Raji (cell line): ENCODE measurements around the gene CTIF.

Experiments used
- POLR2A ChIP-seq: IDR thresholded peaks from 2 replicates; pipeline ENCODE4 v1.6.1; 2011; ENCODE audit warnings: low read depth, low read length, control low read depth; ENCODE audit not compliant: insufficient read depth

CTIF gene

DNA sequence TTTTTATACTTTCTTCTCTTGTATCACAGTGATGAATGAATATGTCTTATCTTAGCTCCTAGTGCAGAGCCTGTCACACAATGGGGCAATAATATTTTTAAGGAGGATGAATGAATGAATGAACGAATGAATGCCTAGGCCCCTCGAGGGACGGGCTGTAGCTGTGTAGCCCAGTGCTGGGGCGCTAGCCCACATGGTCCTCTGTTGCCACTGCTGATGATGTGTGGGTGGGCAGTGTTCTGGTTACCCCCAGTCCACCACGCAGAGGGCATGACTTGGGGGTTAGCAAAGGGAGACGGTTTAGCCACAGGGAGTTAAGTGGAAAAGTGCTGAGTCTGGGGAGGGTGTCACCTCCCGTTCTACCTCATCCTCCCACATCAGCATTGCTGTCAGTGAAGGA lies 277.7 kb downstream of the CTIF start:
- TF ChIP-seq POLR2A = no peak

DNA sequence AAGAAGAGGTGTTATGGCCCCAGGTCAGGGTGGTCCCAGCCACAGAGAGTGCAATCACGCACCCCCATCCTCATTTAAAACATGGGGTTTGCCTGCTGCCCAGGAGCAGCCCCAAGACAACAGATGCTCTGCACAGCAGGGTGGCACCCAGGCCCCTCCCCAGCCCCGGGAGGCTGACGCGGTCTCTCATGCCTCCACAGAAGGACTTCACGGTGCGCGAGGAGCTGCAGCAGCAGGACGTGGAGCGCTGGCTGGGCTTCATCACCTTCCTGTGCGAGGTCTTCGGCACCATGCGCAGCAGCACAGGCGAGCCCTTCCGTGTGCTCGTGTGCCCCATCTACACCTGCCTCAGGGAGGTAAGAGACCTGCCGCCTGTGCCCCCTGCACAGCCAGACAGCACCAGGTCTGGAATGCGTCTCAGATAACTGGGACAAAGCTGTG lies 278.2 kb downstream of the CTIF start:
- no peak for TF ChIP-seq POLR2A

DNA sequence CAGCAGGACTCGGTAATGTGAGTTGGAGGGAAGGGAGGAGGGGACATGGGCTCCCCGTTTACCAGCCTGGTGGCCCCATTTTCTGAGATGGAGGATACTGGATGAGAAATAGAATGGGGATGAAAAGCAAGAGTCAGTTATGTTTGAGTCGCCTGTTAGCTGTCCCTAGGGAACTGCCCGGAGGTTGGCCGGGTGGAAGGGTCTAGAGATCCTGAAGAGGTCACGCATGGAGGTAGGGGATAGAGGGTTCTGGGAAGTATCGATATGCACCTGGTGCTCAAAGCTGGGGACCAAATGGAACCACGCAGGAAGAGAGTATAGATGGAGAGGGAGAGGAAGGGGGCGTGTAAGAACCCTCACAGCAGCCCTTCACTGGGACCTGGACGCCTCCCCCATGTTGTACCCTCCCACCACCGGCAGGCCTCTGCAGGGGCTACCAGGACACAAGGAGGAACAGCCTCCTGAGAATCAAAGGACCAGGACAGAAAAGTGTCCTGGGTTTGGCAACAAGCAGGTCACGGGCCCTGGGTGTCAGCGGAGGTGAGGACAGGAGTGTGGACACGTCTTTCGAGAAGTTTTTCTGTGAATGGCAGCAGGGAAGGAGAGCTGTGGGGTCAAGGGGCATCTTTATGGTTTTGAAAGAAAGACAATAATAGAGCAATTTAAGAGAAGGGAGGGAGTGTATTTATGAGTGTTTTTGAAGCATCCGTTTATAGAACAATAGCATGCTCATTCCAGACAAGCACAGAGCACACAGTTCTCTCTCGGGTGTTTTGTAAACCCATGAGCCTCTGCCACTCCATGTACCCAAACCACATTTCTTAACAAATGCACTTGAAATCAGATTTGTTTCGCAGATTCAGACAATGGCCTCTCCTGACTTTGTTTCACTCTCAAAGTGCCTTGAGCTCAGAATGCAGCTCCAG lies 279.8 kb downstream of the CTIF start:
- no peak for TF ChIP-seq POLR2A

DNA sequence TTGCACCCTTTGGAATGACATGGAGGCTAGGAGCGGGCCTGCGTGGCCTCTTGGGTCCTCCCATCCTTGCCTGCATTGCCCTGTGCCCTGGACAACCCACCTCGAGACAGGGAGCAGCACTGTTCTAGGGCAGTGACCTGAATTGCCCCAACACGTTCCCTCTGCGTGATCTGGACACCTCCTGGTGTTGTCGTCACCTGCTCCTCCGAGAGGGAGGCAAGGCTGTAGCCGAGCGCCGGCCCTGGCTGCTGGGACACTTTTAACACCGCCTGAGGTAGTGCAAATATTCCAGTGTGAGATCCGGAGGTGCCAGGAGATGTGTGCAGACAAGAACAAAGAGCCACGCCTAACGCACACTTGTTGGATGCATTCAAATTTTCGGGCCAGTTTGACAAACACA lies 280.4 kb downstream of the CTIF start:
- no peak for TF ChIP-seq POLR2A

DNA sequence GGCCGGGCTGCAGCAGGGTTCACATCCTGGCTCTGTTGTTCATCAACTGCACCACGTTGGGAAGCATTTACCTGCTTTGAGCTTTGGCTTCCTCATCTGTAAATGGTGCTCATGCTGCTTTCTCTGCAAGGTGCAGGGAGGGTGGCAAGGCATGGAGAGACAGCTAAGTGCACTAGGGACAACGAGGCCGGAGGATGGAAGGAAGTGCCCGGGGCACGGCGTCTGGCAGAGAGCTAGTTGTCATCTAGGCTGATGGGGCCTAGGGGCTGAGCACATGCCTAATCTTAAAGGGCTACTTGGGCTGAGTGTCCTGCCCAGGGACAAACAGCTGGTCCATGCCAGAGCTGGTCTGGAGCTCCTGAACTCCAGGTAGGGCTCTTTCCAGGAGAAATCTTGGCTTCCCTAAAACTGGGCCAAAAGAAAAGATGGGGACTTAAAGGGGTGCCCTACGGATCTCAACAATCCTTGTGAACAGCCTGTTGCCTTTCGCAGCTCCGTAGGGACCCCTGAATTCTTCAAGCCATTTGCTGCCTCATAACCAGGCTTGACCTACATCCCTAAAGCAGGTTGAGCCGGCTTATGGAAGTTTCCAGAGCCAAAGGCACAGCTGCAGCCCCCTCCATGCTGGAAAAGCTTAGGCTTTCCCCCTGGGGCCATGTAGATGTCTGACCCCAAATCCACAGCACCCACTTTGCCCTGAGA lies 281.1 kb downstream of the CTIF start:
- TF ChIP-seq POLR2A = no peak

DNA sequence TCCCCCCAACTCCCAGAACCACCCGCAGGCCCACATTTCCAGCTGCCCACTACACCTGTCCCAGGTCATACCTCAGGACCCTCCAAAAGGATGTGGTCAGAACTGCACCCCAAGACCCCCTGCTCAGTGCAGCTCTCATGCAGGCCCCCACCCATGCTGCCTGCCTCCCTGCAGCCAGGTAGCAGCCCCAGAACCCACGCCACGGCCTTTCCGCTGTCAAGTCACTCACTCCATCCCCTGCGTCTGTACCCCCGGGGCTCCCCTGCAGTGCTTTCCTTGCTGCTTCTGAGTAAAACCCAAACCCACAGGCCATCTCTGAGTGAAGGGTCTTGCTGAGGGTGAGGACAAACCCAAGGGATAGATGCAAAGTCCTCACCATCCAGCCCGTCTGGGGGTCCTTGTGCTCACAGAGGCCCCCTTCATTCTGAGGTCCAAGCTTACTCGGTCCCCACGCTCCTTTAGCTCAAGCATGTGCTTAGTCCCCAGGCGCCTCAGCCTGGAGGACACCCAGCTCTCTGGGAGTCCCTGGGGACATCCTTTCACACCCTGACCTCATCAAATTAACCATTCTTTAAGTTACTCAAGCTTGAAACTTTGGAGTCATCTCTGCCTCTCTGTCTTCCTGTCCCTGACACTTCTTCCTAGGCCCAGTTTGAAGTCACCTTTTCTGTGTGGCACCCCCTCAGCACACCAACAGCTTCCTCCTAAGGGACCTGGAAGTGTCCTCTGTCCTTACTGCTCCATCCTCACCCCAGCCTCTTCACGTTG lies 281.8 kb downstream of the CTIF start:
- no peak for TF ChIP-seq POLR2A

DNA sequence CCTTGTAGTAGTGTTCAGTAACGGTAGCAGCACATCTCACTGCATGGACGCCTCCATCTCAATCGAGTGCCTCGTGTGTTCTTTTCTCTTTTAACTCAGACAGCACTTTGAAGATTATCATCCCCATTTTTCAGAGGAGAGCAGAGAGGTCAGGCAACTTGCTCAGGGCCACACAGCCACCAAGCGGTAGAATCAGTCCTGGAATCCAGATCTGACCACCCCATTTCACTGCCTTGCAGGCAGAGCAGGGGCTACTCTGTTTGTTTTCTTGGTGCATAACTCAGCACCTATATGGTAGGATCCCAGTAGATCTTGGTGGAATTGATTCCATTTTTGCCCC lies 282.4 kb downstream of the CTIF start:
- TF ChIP-seq POLR2A = no peak

DNA sequence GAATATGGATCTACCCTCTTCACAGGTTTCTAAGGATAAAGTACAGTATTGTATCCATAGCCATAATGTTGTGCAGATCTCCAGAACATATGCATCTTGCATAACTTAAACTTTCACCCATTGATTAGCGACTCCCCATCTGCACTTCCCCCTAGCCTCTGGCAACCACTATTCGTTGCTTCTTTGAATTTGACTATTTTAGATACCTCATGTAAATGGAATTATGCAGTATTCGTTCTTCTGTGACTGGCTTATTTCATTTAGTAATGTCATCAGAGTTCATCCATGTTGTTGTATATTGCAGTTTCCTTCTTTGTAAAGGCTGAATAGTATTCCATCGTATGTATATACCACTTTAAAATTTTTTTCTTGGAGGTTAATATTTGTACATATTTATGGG lies 283.0 kb downstream of the CTIF start:
- no peak for TF ChIP-seq POLR2A

DNA sequence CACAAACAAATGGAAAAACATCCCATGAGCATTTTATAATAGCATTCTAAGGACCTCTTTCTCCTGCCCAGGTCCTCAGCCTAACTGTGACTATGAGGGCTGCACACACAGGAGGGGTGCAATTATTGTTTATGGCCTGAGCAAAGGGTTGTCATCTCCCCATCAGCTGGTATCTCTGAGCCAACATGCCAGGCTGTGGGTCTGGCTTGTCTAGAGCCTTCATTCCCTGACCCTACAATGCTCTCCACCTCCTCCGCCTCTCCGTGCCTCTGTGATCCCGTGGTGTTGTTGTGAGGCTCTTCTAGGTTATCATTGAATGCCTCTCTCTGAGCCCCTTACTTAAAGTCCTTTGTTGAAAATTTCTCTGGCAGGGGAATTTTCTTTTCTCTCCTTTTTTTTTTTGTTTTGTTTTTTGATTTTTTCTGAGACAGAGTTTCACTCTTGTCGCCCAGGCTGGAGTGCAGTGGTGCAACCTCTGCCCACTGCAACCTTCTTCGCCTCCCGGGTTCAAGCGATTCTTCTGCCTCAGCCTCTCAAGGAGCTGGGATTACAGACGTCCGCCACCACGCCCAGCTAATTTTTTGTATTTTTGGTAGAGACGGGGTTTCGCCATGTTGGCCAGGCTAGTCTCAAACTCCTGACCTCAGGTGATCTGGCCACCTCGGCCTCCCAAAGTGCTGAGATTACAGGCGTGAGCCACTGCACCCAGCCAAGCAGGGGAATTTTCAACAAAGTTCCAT lies 285.6 kb downstream of the CTIF start:
- no peak for TF ChIP-seq POLR2A

DNA sequence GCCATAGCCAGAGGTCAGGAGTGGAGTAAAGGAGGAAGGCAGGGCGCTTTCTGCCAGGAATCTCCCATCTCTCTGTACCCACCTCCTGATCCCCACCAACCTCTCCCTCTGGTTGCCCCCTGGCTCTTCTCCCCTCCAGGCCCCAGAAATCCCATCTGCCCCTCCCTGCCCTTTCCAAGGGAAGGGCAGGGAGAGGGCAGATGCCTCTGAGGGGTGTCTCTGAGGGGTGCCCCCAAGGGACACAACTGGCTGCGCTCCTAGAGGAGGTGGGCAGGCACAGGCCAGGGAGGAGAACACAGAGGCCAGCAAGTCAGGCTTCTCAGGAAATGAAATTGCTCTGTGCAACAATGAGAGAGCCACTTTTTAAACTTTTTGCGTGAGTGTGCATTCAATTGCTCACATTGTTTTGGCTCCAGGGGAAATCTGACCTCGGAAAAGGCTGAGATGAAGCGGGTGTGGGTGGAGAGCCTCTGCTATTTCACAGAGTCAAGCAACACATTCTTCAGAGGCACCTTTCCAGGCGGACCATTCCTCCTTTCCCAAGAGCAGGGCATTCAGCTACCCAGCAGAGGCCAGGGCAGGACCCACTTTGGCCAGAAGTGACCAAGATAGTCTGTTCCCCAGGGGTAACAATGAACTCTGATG lies 286.4 kb downstream of the CTIF start:
- TF ChIP-seq POLR2A = no peak

DNA sequence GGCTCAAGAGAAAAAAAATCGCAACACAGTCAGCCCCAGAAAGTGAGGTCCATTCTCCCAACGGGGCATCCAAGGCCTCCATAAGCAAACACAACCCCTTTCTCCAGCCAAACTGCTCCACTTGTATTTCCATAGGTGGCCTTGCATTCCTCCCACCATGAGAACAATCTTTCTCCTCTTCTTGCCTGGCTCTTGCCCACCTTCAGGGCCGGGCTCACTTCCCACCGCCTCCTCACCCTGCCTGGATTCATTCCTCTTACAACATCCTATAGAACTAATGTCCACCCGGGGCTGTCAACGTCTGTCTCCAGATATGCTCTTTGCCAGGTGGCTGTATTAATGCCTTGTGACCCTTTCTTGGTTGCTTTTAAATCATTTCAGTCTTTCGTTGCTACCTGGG lies 287.4 kb downstream of the CTIF start:
- no peak for TF ChIP-seq POLR2A

DNA sequence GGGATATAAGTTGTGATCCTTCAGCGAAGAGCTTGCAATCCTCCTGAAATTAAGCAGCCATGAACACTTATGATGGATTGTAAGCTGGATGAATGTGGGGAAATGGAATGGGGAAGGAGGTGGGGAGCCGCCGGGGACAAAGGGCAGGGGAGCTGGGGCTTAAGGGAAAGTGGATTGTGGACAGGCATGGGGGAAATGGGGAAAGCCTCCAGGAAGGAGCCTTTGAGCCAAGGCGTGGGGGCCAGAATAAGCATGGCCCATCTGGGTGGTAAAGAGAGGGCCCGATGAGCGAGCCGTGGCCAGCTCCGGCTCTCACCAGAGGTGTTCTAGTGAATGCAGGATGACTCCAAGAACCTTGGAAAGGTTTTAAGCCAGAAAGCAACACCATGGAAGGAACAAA lies 288.0 kb downstream of the CTIF start:
- no peak for TF ChIP-seq POLR2A

DNA sequence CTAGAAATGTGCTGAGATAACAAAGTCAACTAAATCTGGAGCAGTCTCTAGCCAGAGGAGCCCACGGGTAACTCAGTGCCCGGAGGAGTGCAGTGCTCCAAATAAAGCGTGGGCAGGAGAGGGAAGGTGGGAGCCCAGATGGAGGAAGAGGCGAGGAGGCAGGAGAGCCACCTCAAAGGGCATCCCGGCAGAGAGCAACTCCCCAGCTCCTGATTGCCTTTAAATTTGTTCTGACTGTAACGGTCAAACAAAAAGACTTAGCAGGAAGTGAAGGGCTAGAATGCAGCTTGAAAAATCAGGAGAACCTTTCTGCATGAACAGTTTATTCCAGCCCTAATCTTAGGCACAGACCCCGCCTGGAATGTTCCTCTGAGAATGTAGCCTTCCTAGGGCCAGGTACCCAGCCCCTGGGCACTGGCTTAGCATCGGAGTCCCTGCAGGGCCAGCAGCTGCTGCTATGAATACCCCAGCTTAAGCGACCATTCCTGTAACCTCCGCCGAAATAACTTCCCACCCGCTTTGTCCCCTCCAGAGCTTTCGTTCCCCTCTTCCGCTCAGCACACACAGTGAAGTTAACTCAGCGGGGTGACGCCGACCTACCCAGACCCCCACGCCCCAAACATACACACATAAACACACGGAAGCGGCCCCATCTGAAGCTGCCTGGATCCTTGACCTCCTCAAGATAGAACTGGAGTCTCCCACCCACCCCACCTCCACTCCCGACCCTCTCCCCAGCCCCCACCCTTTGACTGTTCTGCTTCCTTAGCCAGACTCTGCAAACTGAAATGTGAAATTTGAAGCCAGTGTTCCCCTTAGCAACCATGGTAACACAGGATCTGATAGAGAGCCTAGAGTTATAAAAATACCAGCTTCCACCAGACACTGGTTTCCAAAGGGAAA lies 288.7 kb downstream of the CTIF start:
- TF ChIP-seq POLR2A = no peak

DNA sequence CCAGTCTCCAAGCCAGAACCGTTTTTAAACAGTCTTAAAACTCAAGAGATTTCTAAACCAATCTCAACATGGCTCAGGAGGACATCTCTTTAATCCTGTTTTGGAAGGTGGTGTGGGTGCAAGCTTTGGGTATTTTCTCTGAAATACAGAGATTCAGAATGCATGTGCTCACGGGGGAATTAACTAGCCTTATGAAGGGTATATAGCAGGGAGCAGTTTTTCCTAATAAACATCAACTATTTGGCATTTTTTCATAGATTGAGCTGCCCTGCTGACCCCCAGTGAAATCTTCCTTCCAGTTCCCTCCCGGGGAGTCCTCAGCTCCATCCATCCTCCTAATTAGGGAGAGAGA lies 289.3 kb downstream of the CTIF start:
- no peak for TF ChIP-seq POLR2A
